Measurements from ENCODE around the gene SUCO.

- no peak for TF ChIP-seq EZH2phosphoT487 (IDR thresholded peaks at IDR 0.05; ENCODE audit: low read depth, severe bottlenecking, unreplicated experiment)
- no peak for TF ChIP-seq CTCF (IDR thresholded peaks at IDR 0.05; ENCODE audit: poor library complexity)
Observed at GRCh38 chr1:172578586-172578985, 45.6 kb downstream of the SUCO start.
